Measurements from ENCODE around the gene ZNF185.

Gene ZNF185

GRCh38 chrX:152923599-152923998, 25.7 kb downstream of the ZNF185 start:
- Histone ChIP-seq H3K4me3 (ENCODE audit: severe bottlenecking) (no peak overlapping the region), H3K9me3 (ENCODE audit: severe bottlenecking) (no peaks in the 10 kb centered on the region), H3K27ac (ENCODE audit: poor library complexity, severe bottlenecking) (no peak overlapping the region), H3K27me3 (ENCODE audit: insufficient read depth, poor library complexity, severe bottlenecking) (no peaks in the 10 kb centered on the region), H3K36me3 (ENCODE audit: low read depth) (peaks cover 3% of the 10 kb centered on the region; the same call in 1 of the 2 replicates), H3K4me1 (ENCODE audit: insufficient read depth, poor library complexity, severe bottlenecking) (no peaks in the 10 kb centered on the region)
- ATAC-seq (ENCODE audit: low read depth) (no peak), DNase-seq (ENCODE audit: low spot score) (no peak)
- TF ChIP-seq, protein P1, sequence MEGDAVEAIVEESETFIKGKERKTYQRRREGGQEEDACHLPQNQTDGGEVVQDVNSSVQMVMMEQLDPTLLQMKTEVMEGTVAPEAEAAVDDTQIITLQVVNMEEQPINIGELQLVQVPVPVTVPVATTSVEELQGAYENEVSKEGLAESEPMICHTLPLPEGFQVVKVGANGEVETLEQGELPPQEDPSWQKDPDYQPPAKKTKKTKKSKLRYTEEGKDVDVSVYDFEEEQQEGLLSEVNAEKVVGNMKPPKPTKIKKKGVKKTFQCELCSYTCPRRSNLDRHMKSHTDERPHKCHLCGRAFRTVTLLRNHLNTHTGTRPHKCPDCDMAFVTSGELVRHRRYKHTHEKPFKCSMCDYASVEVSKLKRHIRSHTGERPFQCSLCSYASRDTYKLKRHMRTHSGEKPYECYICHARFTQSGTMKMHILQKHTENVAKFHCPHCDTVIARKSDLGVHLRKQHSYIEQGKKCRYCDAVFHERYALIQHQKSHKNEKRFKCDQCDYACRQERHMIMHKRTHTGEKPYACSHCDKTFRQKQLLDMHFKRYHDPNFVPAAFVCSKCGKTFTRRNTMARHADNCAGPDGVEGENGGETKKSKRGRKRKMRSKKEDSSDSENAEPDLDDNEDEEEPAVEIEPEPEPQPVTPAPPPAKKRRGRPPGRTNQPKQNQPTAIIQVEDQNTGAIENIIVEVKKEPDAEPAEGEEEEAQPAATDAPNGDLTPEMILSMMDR (IDR thresholded peaks at IDR 0.05; ENCODE audit: poor library complexity, severe bottlenecking), result no peak

DNA sequence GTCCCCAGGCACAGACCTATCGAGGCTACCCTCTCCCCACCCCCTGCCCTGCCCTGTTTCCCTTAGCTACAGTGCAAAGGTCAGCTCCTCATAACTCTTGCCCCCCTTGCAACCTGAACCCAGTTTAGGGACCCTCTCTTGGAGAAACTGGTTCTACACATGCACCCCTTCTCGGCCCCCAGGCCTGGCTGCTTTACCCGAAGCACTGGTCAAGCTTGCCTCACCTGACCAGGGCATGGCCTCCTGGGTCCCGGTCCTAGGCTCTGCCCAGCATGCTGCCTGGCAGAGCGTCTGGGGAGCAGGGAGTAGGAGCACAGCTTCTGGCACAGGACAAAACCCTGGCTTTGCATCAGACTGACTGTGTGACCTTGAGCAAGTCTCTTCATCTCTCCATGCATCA, 28.0 kb downstream of the ZNF185 start:
- no peaks in the 10 kb centered on the region for H3K4me1 ChIP-seq (ENCODE audit: insufficient read depth, poor library complexity, severe bottlenecking)
- no peaks in the 10 kb centered on the region for H3K9me3 ChIP-seq (ENCODE audit: severe bottlenecking)
- ATAC-seq (ENCODE audit: low read depth) (peak; percentile 18), DNase-seq (ENCODE audit: low spot score) (no peak)
- H3K36me3 ChIP-seq (ENCODE audit: low read depth), result no peaks in the 10 kb centered on the region
- no peak overlapping the region for H3K27ac ChIP-seq (ENCODE audit: poor library complexity, severe bottlenecking)
- H3K27me3 ChIP-seq (ENCODE audit: insufficient read depth, poor library complexity, severe bottlenecking), result no peaks in the 10 kb centered on the region
- TF ChIP-seq, protein P1 (IDR thresholded peaks at IDR 0.05; ENCODE audit: poor library complexity, severe bottlenecking), result no peak
- no peak overlapping the region for H3K4me3 ChIP-seq (ENCODE audit: severe bottlenecking)

DNA sequence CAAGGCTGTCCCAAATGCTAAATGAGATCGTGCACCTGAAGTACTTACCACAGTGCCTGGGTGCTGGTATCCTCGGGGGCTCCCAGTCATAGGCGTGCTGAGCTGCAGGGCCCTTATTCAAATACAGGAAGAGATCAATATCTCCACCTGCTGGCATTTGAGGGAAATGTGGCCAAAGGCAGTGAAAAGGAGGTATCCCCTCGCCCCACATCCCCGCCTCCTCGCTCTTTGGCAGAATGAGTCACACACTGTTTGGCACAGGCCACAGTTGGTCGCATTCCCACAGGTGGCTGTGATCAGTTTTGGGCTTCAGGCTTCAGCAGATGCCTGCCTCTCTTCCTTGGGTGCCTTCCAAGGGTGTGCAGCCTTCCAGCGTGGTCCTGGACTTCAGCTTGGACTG, 28.4 kb downstream of the ZNF185 start:
- ATAC-seq (ENCODE audit: low read depth), result peak; percentile 85
- H3K4me3 ChIP-seq (ENCODE audit: severe bottlenecking), result no peak overlapping the region
- no peaks in the 10 kb centered on the region for H3K4me1 ChIP-seq (ENCODE audit: insufficient read depth, poor library complexity, severe bottlenecking)
- no peaks in the 10 kb centered on the region for H3K9me3 ChIP-seq (ENCODE audit: severe bottlenecking)
- peaks cover under 1% of the 10 kb centered on the region; the same call in 1 of the 2 replicates for H3K36me3 ChIP-seq (ENCODE audit: low read depth)
- TF ChIP-seq, protein P1 (IDR thresholded peaks at IDR 0.05; ENCODE audit: poor library complexity, severe bottlenecking), result peak; percentile 59
- no peaks in the 10 kb centered on the region for H3K27me3 ChIP-seq (ENCODE audit: insufficient read depth, poor library complexity, severe bottlenecking)
- DNase-seq (ENCODE audit: low spot score), result no peak
- H3K27ac ChIP-seq (ENCODE audit: poor library complexity, severe bottlenecking), result no peak overlapping the region

- Histone ChIP-seq H3K27me3 (ENCODE audit: insufficient read depth, poor library complexity, severe bottlenecking) (no peaks in the 10 kb centered on the region), H3K4me1 (ENCODE audit: insufficient read depth, poor library complexity, severe bottlenecking) (no peaks in the 10 kb centered on the region), H3K27ac (ENCODE audit: poor library complexity, severe bottlenecking) (no peak overlapping the region), H3K4me3 (ENCODE audit: severe bottlenecking) (no peak overlapping the region), H3K36me3 (ENCODE audit: low read depth) (peaks cover 4% of the 10 kb centered on the region; the same call in 1 of the 2 replicates), H3K9me3 (ENCODE audit: severe bottlenecking) (no peaks in the 10 kb centered on the region)
- ATAC-seq (ENCODE audit: low read depth) (no peak), DNase-seq (ENCODE audit: low spot score) (no peak)
- TF ChIP-seq, protein P1 (IDR thresholded peaks at IDR 0.05; ENCODE audit: poor library complexity, severe bottlenecking), result no peak
Observed at GRCh38 chrX:152926923-152927322, 29.1 kb downstream of the ZNF185 start.

GRCh38 chrX:152927858-152928760, 30.2 kb downstream of the ZNF185 start:
- H3K4me3 ChIP-seq (ENCODE audit: severe bottlenecking), result no peak overlapping the region
- H3K4me1 ChIP-seq (ENCODE audit: insufficient read depth, poor library complexity, severe bottlenecking), result no peaks in the 10 kb centered on the region
- H3K36me3 ChIP-seq (ENCODE audit: low read depth), result peaks cover 7% of the 10 kb centered on the region; the same call in 1 of the 2 replicates
- no peaks in the 10 kb centered on the region for H3K9me3 ChIP-seq (ENCODE audit: severe bottlenecking)
- DNase-seq (ENCODE audit: low spot score) (no peak), ATAC-seq (ENCODE audit: low read depth) (no peak)
- no peak overlapping the region for H3K27ac ChIP-seq (ENCODE audit: poor library complexity, severe bottlenecking)
- no peaks in the 10 kb centered on the region for H3K27me3 ChIP-seq (ENCODE audit: insufficient read depth, poor library complexity, severe bottlenecking)
- TF ChIP-seq, protein P1 (IDR thresholded peaks at IDR 0.05; ENCODE audit: poor library complexity, severe bottlenecking), result no peak

Data from RWPE2 (cell line).